ENCODE results near the gene LRP1B. TPM values are rescaled to one million over a fixed set of nuclear protein-coding genes. Genes with fewer than 3 reads are reported as not detected.

Gene LRP1B
- total RNA-seq, 4 donors from 2014 or later, result 0.42 to 0.71 (median 0.65) TPM

- intact Hi-C loops (cut with DNase I), result no loop called here
- DNase-seq (ENCODE audit: extremely low spot score), result no peak
- Histone ChIP-seq H3K9me3 (no peaks in the 10 kb centered on the region), H3K36me3 (no peaks in the 10 kb centered on the region), H3K27ac (replicated peaks in 1 of 4) (no peak overlapping the region), H3K4me3 (no peak overlapping the region), H3K4me1 (no peaks in the 10 kb centered on the region), H3K27me3 (no peaks in the 10 kb centered on the region)
- TF ChIP-seq POLR2AphosphoS5 (IDR thresholded peaks at IDR 0.05) (no peak), CTCF (IDR thresholded peaks at IDR 0.05) (no peak), POLR2A (IDR thresholded peaks at IDR 0.05; ENCODE audit: low read depth) (no peak), EP300 (IDR thresholded peaks at IDR 0.05) (no peak)
- 84% methylated on average over 6 of the region's 6 CpGs for WGBS
Measured at GRCh38 chr2:141770530-141770929, 360.3 kb downstream of the LRP1B start.

- no peaks in the 10 kb centered on the region for H3K27me3 ChIP-seq
- intact Hi-C loops (cut with DNase I), result no loop called here
- WGBS, result 89% methylated on average over 1 of the region's 1 CpG
Measured at GRCh38 chr2:141767691-141768090, 363.1 kb downstream of the LRP1B start.

GRCh38 chr2:141767051-141767450 lies 363.8 kb downstream of the LRP1B start:
- H3K4me3 ChIP-seq, result no peak overlapping the region
- H3K9me3 ChIP-seq, result no peaks in the 10 kb centered on the region
- no peaks in the 10 kb centered on the region for H3K36me3 ChIP-seq
- TF ChIP-seq EP300 (IDR thresholded peaks at IDR 0.05) (no peak), POLR2AphosphoS5 (IDR thresholded peaks at IDR 0.05) (no peak), POLR2A (IDR thresholded peaks at IDR 0.05; ENCODE audit: low read depth) (no peak), CTCF (IDR thresholded peaks at IDR 0.05) (no peak)
- intact Hi-C loops (cut with DNase I), result no loop called here
- no peak overlapping the region for H3K27ac ChIP-seq (replicated peaks in 1 of 4)
- DNase-seq (ENCODE audit: extremely low spot score), result no peak
- WGBS, result 63% methylated on average over 2 of the region's 2 CpGs
- H3K27me3 ChIP-seq, result no peaks in the 10 kb centered on the region
- no peaks in the 10 kb centered on the region for H3K4me1 ChIP-seq

More at GRCh38 chr2:141767691-141768090, 363.1 kb downstream of the LRP1B start:
- no peak overlapping the region for H3K4me3 ChIP-seq
- TF ChIP-seq POLR2AphosphoS5 (IDR thresholded peaks at IDR 0.05), result no peak
- TF ChIP-seq CTCF (IDR thresholded peaks at IDR 0.05), result no peak
- no peak for TF ChIP-seq EP300 (IDR thresholded peaks at IDR 0.05)
- no peak for TF ChIP-seq POLR2A (IDR thresholded peaks at IDR 0.05; ENCODE audit: low read depth)
- H3K27ac ChIP-seq (replicated peaks in 1 of 4), result no peak overlapping the region
- no peak for DNase-seq (ENCODE audit: extremely low spot score)
- H3K4me1 ChIP-seq, result no peaks in the 10 kb centered on the region
- H3K36me3 ChIP-seq, result no peaks in the 10 kb centered on the region
- no peaks in the 10 kb centered on the region for H3K9me3 ChIP-seq

GRCh38 chr2:141766225-141766624 lies 364.6 kb downstream of the LRP1B start:
- intact Hi-C loops (cut with DNase I), result no loop called here
- H3K4me1 ChIP-seq, result no peaks in the 10 kb centered on the region
- DNase-seq (ENCODE audit: extremely low spot score), result no peak
- no peaks in the 10 kb centered on the region for H3K36me3 ChIP-seq
- 51% methylated on average over 2 of the region's 2 CpGs for WGBS
- TF ChIP-seq CTCF (IDR thresholded peaks at IDR 0.05), result no peak
- no peaks in the 10 kb centered on the region for H3K27me3 ChIP-seq
- no peak overlapping the region for H3K4me3 ChIP-seq
- H3K9me3 ChIP-seq, result no peaks in the 10 kb centered on the region
- H3K27ac ChIP-seq (replicated peaks in 1 of 4), result no peak overlapping the region

GRCh38 chr2:141748616-141749015 lies 382.2 kb downstream of the LRP1B start:
- no peaks in the 10 kb centered on the region for H3K36me3 ChIP-seq
- intact Hi-C loops (cut with DNase I), result no loop called here
- H3K9me3 ChIP-seq, result no peaks in the 10 kb centered on the region
- no peak overlapping the region for H3K4me3 ChIP-seq
- TF ChIP-seq EP300 (IDR thresholded peaks at IDR 0.05), result no peak
- no peak for TF ChIP-seq POLR2A (IDR thresholded peaks at IDR 0.05; ENCODE audit: low read depth)
- no peak for TF ChIP-seq POLR2AphosphoS5 (IDR thresholded peaks at IDR 0.05)
- TF ChIP-seq CTCF (IDR thresholded peaks at IDR 0.05), result no peak
- WGBS, result 88% methylated on average over 1 of the region's 1 CpG
- H3K27me3 ChIP-seq, result no peaks in the 10 kb centered on the region
- H3K27ac ChIP-seq (replicated peaks in 1 of 4), result no peak overlapping the region
- no peak for DNase-seq (ENCODE audit: extremely low spot score)
- H3K4me1 ChIP-seq, result no peaks in the 10 kb centered on the region

Data from esophagus muscularis mucosa (tissue), 4 donors.